Lung (tissue), 12 donors: ENCODE results near the gene DHFR. TPM values are rescaled to one million over a fixed set of nuclear protein-coding genes. Genes with fewer than 3 reads are reported as not detected.

Source experiments
- ATAC-seq: fragments of 200-7000 bp; cut with Tn5 transposase; one replicate; pipeline ENCODE4 v1.9.1; 2020; ENCODE audit warnings: moderate number of reproducible peaks; ENCODE audit not compliant: insufficient read depth, low FRiP score
- DNase-seq, 3 donors: peaks; one replicate each; pipeline ENCODE4 v3.0.0-alpha.2; 2013 to 2017
- H3K27ac ChIP-seq, 2 donors: one replicate each; pipeline ENCODE4 v1.5.1; 2013; ENCODE audit warnings: mild to moderate bottlenecking in 2 of 2, moderate library complexity in 2 of 2, control low read depth in 1 of 2, inconsistent platforms in 1 of 2, low read depth in 1 of 2, low read length in 1 of 2
- H3K27me3 ChIP-seq, 3 donors: one replicate each; pipeline ENCODE4 v1.5.1; 2013; ENCODE audit warnings: low read length in 2 of 3; ENCODE audit not compliant: control insufficient read depth in 3 of 3, insufficient read depth in 3 of 3
- H3K36me3 ChIP-seq, 4 donors: one replicate each; pipeline ENCODE4 v1.5.1; 2013; ENCODE audit warnings: low read length in 4 of 4, mild to moderate bottlenecking in 1 of 4, moderate library complexity in 1 of 4; ENCODE audit not compliant: control insufficient read depth in 4 of 4, insufficient read depth in 4 of 4
- H3K4me1 ChIP-seq, 5 donors: one replicate each; pipeline ENCODE4 v1.5.1; 2013; ENCODE audit warnings: low read length in 5 of 5, mild to moderate bottlenecking in 2 of 5, moderate library complexity in 1 of 5; ENCODE audit not compliant: control insufficient read depth in 5 of 5, insufficient read depth in 5 of 5
- H3K4me3 ChIP-seq: one replicate; pipeline ENCODE4 v1.5.1; 2013; ENCODE audit warnings: mild to moderate bottlenecking, control low read depth, moderate library complexity
- H3K9ac ChIP-seq, 2 donors: one replicate each; pipeline ENCODE4 v1.5.1; 2013; ENCODE audit warnings: low read length in 2 of 2, control low read depth in 1 of 2; ENCODE audit not compliant: insufficient read depth in 1 of 2
- H3K9me3 ChIP-seq, 4 donors: one replicate each; pipeline ENCODE4 v1.5.1; 2013; ENCODE audit warnings: low read length in 3 of 4, mild to moderate bottlenecking in 1 of 4, moderate library complexity in 1 of 4; ENCODE audit not compliant: control insufficient read depth in 4 of 4, insufficient read depth in 3 of 4
- WGBS, 2 donors: extraction: QIAGEN DNeasy Blood & Tissue Kit; methylation state at CpG; one replicate each; pipeline ENCODE4 v1.1.7; 2013; 5-methylcytosine and 5-hydroxymethylcytosine counted together
- polyA plus RNA-seq, 2 donors: library from polyadenylated mRNA; stranded (reverse); fragments of 200-250 nt; gene quantifications; one replicate each; pipeline ENCODE4 v1.2.1, GENCODE V29; 2013
- total RNA-seq, 2 donors: library from RNA; depleted of rRNA in 1 of 2; stranded (reverse); fragments of >200 nt in 1 of 2; gene quantifications; one replicate each; pipeline ENCODE4 v1.2.1, GENCODE V29; 2014 to 2021
- TF ChIP-seq, protein P1 (sequence below): IDR thresholded peaks from 2 replicates; pipeline ENCODE4 v1.5.1; 2012; ENCODE audit warnings: mild to moderate bottlenecking; ENCODE audit errors: control extremely low read depth, extremely low read depth
- donor health status: control.
- donor health status: control.
- donor health status: Bipolar disorder and iron deficiency.
- donor health status: healthy.
- donor health status: DM: yes; HTN: yes; CAD: no.

The DHFR gene
- total and polyA plus RNA-seq, 4 donors = 8.1 to 16.0 (median 12.2) TPM

- TF ChIP-seq, protein P1, sequence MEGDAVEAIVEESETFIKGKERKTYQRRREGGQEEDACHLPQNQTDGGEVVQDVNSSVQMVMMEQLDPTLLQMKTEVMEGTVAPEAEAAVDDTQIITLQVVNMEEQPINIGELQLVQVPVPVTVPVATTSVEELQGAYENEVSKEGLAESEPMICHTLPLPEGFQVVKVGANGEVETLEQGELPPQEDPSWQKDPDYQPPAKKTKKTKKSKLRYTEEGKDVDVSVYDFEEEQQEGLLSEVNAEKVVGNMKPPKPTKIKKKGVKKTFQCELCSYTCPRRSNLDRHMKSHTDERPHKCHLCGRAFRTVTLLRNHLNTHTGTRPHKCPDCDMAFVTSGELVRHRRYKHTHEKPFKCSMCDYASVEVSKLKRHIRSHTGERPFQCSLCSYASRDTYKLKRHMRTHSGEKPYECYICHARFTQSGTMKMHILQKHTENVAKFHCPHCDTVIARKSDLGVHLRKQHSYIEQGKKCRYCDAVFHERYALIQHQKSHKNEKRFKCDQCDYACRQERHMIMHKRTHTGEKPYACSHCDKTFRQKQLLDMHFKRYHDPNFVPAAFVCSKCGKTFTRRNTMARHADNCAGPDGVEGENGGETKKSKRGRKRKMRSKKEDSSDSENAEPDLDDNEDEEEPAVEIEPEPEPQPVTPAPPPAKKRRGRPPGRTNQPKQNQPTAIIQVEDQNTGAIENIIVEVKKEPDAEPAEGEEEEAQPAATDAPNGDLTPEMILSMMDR = no peak
- H3K27me3 ChIP-seq = no peaks in the 10 kb centered on the region
- H3K9me3 ChIP-seq = no peaks in the 10 kb centered on the region
- H3K4me1 ChIP-seq = no peaks in the 10 kb centered on the region
- peaks cover 0 to 7% (median 4%) of the 10 kb centered on the region in 4 donors for H3K36me3 ChIP-seq
- ATAC-seq = no peak
- no peak overlapping the region for H3K4me3 ChIP-seq
- H3K27ac ChIP-seq = no peak overlapping the region
- H3K9ac ChIP-seq = no peak overlapping the region
- DNase-seq = no peak
Observed at GRCh38 chr5:80629281-80629680, 25.5 kb downstream of the DHFR start.

DNA sequence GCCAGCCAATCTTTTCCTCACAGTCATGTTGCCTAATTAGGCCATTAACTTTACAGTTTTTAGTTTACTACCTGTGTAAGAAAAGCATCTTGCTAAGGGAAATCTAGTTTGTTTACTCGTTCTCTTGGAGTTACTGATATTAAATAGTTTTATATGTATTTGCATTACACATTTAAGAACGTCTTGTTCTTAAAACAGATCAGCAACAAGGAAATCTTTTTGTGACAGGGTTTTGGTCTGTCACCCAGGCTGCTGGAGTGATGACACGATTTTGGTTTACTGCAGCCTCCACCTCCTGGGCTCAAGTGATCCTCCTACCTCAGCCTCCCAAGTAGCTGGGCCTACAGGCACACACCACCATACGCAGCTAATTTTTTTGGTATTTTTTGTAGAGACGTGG lies 29.6 kb downstream of the DHFR start:
- TF ChIP-seq, protein P1 = no peak
- DNase-seq = no peak

GRCh38 chr5:80623999-80624398 lies 30.8 kb downstream of the DHFR start:
- H3K4me1 ChIP-seq = no peaks in the 10 kb centered on the region
- no peak overlapping the region for H3K9ac ChIP-seq
- TF ChIP-seq, protein P1 = no peak
- peaks cover 0 to 1% (median 0%) of the 10 kb centered on the region in 4 donors for H3K36me3 ChIP-seq
- no peak for ATAC-seq
- 46 to 51% methylated on average over 4 of the region's 4 CpGs for WGBS, 2 donors
- no peak for DNase-seq
- H3K9me3 ChIP-seq = no peaks in the 10 kb centered on the region
- H3K4me3 ChIP-seq = no peak overlapping the region
- no peak overlapping the region for H3K27ac ChIP-seq
- no peaks in the 10 kb centered on the region for H3K27me3 ChIP-seq

More for the DNA sequence above, 29.6 kb downstream of the DHFR start:
- Histone ChIP-seq H3K27me3 (no peaks in the 10 kb centered on the region), H3K4me1 (no peaks in the 10 kb centered on the region), H3K9ac (no peak overlapping the region), H3K9me3 (no peaks in the 10 kb centered on the region), H3K4me3 (no peak overlapping the region), H3K36me3 (peaks cover 0 to 7% (median 1%) of the 10 kb centered on the region in 4 donors), H3K27ac (no peak overlapping the region)
- ATAC-seq = no peak
- 88 to 91% methylated on average over 5 of the region's 5 CpGs for WGBS, 2 donors

DNA sequence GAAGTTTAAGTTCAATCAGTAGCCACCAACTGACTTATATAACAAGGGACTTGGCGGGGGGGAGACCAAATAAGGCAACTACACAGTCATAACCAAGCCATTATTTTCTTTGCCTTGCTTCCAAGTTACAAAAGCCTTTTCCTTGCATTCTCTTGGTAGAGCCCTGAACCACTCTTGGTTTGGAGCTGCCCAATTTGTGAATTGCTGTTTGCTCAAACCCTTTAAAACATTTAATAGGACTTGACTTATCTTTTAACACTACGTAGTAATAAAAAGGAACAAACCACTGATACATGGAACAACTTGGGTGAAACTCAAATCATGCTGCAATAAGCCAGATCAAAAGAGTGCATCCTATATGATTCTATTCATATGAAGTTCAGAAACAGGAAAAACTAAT lies 32.0 kb downstream of the DHFR start:
- no peak overlapping the region for H3K27ac ChIP-seq
- no peak overlapping the region for H3K9ac ChIP-seq
- ATAC-seq = no peak
- no peak for DNase-seq
- H3K27me3 ChIP-seq = no peaks in the 10 kb centered on the region
- H3K36me3 ChIP-seq = peaks cover 0 to 1% (median 0%) of the 10 kb centered on the region in 4 donors
- no peak overlapping the region for H3K4me3 ChIP-seq
- WGBS, 2 donors = 79 to 93% methylated on average over 2 of the region's 2 CpGs
- H3K9me3 ChIP-seq = no peaks in the 10 kb centered on the region
- TF ChIP-seq, protein P1 = no peak
- H3K4me1 ChIP-seq = no peaks in the 10 kb centered on the region
